ENCODE data around the gene PHLDB3. TPM values are rescaled to one million over a fixed set of nuclear protein-coding genes. Genes with fewer than 3 reads are reported as not detected.

The PHLDB3 gene
- total RNA-seq, 1 donor from 2014 or later = 15.8 TPM

- no peak overlapping the region for H3K4me3 ChIP-seq (ENCODE audit: low read depth, low read length)
- no peak for DNase-seq (ENCODE audit: low read depth)
- TF ChIP-seq CTCF (conservative IDR thresholded peaks at IDR 0.05; ENCODE audit: low read depth, low read length) = no peak
These were observed 9.5 kb downstream of the PHLDB3 start for GRCh38 chr19:43495082-43495481.

GRCh38 chr19:43490759-43491158 lies 13.8 kb downstream of the PHLDB3 start:
- TF ChIP-seq CTCF (conservative IDR thresholded peaks at IDR 0.05; ENCODE audit: low read depth, low read length) = no peak
- no peak overlapping the region for H3K4me3 ChIP-seq (ENCODE audit: low read depth, low read length)
- no peak for DNase-seq (ENCODE audit: low read depth)

- no peak overlapping the region for H3K4me3 ChIP-seq (ENCODE audit: low read depth, low read length)
- TF ChIP-seq CTCF (conservative IDR thresholded peaks at IDR 0.05; ENCODE audit: low read depth, low read length) = no peak
- no peak for DNase-seq (ENCODE audit: low read depth)
These were observed 14.5 kb downstream of the PHLDB3 start for GRCh38 chr19:43489979-43490599.

- H3K4me3 ChIP-seq (ENCODE audit: low read depth, low read length) = no peak overlapping the region
- DNase-seq (ENCODE audit: low read depth) = no peak
- TF ChIP-seq CTCF (conservative IDR thresholded peaks at IDR 0.05; ENCODE audit: low read depth, low read length) = no peak
These were observed 15.2 kb downstream of the PHLDB3 start for GRCh38 chr19:43489310-43489709.

- DNase-seq (ENCODE audit: low read depth) = no peak
- no peak overlapping the region for H3K4me3 ChIP-seq (ENCODE audit: low read depth, low read length)
- TF ChIP-seq CTCF (conservative IDR thresholded peaks at IDR 0.05; ENCODE audit: low read depth, low read length) = no peak
These were observed 16.4 kb downstream of the PHLDB3 start for GRCh38 chr19:43488179-43488578.

- no peak for TF ChIP-seq CTCF (conservative IDR thresholded peaks at IDR 0.05; ENCODE audit: low read depth, low read length)
- DNase-seq (ENCODE audit: low read depth) = no peak
- H3K4me3 ChIP-seq (ENCODE audit: low read depth, low read length) = no peak overlapping the region
These were observed 18.1 kb downstream of the PHLDB3 start for GRCh38 chr19:43486412-43486811.

GRCh38 chr19:43485951-43486350 lies 18.6 kb downstream of the PHLDB3 start:
- H3K4me3 ChIP-seq (ENCODE audit: low read depth, low read length) = no peak overlapping the region
- DNase-seq (ENCODE audit: low read depth) = no peak
- TF ChIP-seq CTCF (conservative IDR thresholded peaks at IDR 0.05; ENCODE audit: low read depth, low read length) = no peak
